H1 (cell line): ENCODE measurements around the gene MGRN1. TPM values are rescaled to one million over a fixed set of nuclear protein-coding genes. Genes with fewer than 3 reads are reported as not detected.

Experiments used
- SP4 ChIP-seq: IDR thresholded peaks from 2 replicates; pipeline ENCODE4 v1.6.1; 2012; ENCODE audit warnings: low read length, inconsistent platforms
- polyA plus RNA-seq, 7 experiments: library from polyadenylated mRNA; depleted of rRNA in 3 of 7; stranded (reverse) in 5 of 7; unstranded in 2 of 7; fragments of >200 nt in 5 of 7; fragments of 200-250 nt in 2 of 7; gene quantifications; 1 replicate in 5 of 7; 2 replicates in 1 of 7; 4 replicates in 1 of 7; pipeline versions ENCODE4 v1.2.1 to v1.2.3, GENCODE V29; 2011 to 2013; ENCODE audit warnings: missing spikeins in 2 of 7, mixed read lengths in 2 of 7
- total RNA-seq: library from RNA; stranded (reverse); fragmentation: NEBNext Ultra II Directional; extraction: Animal tissue kit (Norgen Biotek cat#: 25700); gene quantifications from 2 replicates; pipeline ENCODE4 v1.2.1, GENCODE V29; 2021
- TF ChIP-seq, protein P1 (sequence below): fragments of 300-600 bp; sonication (generic); IDR thresholded peaks from 2 replicates; pipeline ENCODE4 v1.7.1; 2012; ENCODE audit warnings: low read length, moderate library complexity, mild to moderate bottlenecking, inconsistent platforms; ENCODE audit not compliant: insufficient replicate concordance

The MGRN1 gene
- total and polyA plus RNA-seq, 2 of the 8 experiments (the other 6 are each of a cell fraction or from before 2014, with no cell fraction given), result 15.0 to 82.3 TPM

DNA sequence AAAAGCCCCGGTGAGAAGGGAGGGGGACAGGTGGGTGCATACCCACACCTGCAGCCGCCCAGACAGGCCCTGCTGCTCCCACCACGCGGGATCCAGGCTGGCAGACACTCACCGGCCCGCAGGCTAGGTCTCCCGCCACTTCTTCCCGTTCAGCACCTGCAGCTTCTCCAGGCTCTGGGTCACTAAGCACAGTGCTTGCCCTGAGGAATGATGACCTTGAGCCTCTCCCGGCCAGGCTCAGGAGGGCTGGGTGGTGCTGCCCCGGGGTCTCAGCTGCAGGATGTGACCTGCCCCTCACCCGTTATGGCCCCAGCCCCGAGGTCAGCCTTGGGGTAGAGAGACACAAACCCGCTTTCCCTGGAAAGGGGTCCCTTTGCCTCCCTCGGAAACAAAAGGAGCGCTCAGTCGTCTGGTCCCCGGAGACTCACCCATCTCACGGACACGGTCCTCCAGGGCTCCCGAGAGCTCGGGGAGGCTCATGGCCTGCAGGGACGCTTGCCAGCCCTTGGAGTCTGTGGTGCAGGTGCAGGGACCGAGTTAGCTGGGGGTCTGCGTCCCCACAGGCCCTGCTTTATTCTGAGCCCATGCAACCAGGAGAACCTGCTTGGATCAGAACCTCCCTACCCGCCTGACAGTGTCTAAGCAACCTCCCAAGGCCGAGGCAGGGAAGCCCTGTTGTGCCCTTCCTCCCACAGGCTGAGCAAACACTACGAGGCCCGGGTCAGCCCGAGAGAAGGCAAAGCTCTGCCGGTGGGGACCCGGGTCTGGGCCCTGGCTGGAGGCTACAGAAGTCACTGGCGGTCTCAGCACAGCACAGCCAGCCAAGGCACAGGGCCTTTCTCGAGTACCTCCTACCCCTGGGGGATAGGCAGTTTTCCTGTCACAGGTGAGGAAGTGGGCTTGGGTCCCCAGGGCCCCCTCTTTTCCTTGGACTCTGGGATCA, 72.5 kb downstream of the MGRN1 start (continued):
- TF ChIP-seq, protein P1, sequence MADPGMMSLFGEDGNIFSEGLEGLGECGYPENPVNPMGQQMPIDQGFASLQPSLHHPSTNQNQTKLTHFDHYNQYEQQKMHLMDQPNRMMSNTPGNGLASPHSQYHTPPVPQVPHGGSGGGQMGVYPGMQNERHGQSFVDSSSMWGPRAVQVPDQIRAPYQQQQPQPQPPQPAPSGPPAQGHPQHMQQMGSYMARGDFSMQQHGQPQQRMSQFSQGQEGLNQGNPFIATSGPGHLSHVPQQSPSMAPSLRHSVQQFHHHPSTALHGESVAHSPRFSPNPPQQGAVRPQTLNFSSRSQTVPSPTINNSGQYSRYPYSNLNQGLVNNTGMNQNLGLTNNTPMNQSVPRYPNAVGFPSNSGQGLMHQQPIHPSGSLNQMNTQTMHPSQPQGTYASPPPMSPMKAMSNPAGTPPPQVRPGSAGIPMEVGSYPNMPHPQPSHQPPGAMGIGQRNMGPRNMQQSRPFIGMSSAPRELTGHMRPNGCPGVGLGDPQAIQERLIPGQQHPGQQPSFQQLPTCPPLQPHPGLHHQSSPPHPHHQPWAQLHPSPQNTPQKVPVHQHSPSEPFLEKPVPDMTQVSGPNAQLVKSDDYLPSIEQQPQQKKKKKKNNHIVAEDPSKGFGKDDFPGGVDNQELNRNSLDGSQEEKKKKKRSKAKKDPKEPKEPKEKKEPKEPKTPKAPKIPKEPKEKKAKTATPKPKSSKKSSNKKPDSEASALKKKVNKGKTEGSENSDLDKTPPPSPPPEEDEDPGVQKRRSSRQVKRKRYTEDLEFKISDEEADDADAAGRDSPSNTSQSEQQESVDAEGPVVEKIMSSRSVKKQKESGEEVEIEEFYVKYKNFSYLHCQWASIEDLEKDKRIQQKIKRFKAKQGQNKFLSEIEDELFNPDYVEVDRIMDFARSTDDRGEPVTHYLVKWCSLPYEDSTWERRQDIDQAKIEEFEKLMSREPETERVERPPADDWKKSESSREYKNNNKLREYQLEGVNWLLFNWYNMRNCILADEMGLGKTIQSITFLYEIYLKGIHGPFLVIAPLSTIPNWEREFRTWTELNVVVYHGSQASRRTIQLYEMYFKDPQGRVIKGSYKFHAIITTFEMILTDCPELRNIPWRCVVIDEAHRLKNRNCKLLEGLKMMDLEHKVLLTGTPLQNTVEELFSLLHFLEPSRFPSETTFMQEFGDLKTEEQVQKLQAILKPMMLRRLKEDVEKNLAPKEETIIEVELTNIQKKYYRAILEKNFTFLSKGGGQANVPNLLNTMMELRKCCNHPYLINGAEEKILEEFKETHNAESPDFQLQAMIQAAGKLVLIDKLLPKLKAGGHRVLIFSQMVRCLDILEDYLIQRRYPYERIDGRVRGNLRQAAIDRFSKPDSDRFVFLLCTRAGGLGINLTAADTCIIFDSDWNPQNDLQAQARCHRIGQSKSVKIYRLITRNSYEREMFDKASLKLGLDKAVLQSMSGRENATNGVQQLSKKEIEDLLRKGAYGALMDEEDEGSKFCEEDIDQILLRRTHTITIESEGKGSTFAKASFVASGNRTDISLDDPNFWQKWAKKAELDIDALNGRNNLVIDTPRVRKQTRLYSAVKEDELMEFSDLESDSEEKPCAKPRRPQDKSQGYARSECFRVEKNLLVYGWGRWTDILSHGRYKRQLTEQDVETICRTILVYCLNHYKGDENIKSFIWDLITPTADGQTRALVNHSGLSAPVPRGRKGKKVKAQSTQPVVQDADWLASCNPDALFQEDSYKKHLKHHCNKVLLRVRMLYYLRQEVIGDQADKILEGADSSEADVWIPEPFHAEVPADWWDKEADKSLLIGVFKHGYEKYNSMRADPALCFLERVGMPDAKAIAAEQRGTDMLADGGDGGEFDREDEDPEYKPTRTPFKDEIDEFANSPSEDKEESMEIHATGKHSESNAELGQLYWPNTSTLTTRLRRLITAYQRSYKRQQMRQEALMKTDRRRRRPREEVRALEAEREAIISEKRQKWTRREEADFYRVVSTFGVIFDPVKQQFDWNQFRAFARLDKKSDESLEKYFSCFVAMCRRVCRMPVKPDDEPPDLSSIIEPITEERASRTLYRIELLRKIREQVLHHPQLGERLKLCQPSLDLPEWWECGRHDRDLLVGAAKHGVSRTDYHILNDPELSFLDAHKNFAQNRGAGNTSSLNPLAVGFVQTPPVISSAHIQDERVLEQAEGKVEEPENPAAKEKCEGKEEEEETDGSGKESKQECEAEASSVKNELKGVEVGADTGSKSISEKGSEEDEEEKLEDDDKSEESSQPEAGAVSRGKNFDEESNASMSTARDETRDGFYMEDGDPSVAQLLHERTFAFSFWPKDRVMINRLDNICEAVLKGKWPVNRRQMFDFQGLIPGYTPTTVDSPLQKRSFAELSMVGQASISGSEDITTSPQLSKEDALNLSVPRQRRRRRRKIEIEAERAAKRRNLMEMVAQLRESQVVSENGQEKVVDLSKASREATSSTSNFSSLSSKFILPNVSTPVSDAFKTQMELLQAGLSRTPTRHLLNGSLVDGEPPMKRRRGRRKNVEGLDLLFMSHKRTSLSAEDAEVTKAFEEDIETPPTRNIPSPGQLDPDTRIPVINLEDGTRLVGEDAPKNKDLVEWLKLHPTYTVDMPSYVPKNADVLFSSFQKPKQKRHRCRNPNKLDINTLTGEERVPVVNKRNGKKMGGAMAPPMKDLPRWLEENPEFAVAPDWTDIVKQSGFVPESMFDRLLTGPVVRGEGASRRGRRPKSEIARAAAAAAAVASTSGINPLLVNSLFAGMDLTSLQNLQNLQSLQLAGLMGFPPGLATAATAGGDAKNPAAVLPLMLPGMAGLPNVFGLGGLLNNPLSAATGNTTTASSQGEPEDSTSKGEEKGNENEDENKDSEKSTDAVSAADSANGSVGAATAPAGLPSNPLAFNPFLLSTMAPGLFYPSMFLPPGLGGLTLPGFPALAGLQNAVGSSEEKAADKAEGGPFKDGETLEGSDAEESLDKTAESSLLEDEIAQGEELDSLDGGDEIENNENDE, result no peak
- no peak for TF ChIP-seq SP4
- TF ChIP-seq, all 59 proteins: peak for 1
